ENCODE measurements around the gene BSN. TPM values are rescaled to one million over a fixed set of nuclear protein-coding genes. Genes with fewer than 3 reads are reported as not detected.

BSN gene
- total RNA-seq, 4 donors from 2014 or later = under 0.01 to 0.32 (median 0.27) TPM; not detected in 1

DNA sequence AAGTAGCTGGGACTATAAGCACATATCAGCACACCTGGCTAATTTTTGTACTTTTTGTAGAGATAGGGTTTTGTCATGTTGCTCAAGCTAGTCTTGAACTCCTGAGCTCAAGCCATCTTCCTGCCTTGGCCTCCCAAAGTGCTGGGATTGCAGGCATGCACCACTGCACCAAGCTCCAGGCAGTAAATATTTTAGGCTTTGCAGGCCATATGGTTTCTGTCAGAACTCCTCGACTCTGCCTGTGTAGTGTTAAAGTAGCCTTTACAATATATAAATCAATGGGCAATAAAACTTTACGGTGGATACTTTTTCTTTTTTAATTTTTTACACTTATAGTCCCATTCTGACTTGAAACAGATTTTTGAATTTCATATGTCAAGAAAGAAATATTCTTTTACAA is 42.6 kb upstream of the BSN start:
- Histone ChIP-seq H3K27me3 (no peaks in the 10 kb centered on the region), H3K36me3 (peaks cover 0 to 25% (median 9%) of the 10 kb centered on the region in 4 donors), H3K4me1 (peaks cover 0 to 9% (median 2%) of the 10 kb centered on the region in 4 donors), H3K9me3 (no peaks in the 10 kb centered on the region), H3K4me3 (no peak overlapping the region), H3K27ac (no peak overlapping the region)
- no peak for DNase-seq
- WGBS, 2 donors (ENCODE audit: low coverage in 1 of 2) = 40 to 64% methylated on average over 2 of the region's 2 CpGs
- intact Hi-C loops (cut with DNase I; ENCODE audit: low total_unique reads) = no loop called here
- in situ Hi-C loops (cut with MboI; ENCODE audit: low pct_ligation_motif_present in 1 of 4, low pct_unique_long_range_greater_than_20kb in 1 of 4, low sequenced_read_pairs in 3 of 4) = no loop called here
- TF ChIP-seq POLR2AphosphoS5 (IDR thresholded peaks at IDR 0.05) = peak; percentile 63 to 88 (median 80)
- no peak for TF ChIP-seq POLR2A (IDR thresholded peaks at IDR 0.05)
- TF ChIP-seq EP300 (IDR thresholded peaks at IDR 0.05; ENCODE audit: low read depth) = peak; percentile 66
- TF ChIP-seq, protein P1, sequence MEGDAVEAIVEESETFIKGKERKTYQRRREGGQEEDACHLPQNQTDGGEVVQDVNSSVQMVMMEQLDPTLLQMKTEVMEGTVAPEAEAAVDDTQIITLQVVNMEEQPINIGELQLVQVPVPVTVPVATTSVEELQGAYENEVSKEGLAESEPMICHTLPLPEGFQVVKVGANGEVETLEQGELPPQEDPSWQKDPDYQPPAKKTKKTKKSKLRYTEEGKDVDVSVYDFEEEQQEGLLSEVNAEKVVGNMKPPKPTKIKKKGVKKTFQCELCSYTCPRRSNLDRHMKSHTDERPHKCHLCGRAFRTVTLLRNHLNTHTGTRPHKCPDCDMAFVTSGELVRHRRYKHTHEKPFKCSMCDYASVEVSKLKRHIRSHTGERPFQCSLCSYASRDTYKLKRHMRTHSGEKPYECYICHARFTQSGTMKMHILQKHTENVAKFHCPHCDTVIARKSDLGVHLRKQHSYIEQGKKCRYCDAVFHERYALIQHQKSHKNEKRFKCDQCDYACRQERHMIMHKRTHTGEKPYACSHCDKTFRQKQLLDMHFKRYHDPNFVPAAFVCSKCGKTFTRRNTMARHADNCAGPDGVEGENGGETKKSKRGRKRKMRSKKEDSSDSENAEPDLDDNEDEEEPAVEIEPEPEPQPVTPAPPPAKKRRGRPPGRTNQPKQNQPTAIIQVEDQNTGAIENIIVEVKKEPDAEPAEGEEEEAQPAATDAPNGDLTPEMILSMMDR (IDR thresholded peaks at IDR 0.05) = no peak

DNA sequence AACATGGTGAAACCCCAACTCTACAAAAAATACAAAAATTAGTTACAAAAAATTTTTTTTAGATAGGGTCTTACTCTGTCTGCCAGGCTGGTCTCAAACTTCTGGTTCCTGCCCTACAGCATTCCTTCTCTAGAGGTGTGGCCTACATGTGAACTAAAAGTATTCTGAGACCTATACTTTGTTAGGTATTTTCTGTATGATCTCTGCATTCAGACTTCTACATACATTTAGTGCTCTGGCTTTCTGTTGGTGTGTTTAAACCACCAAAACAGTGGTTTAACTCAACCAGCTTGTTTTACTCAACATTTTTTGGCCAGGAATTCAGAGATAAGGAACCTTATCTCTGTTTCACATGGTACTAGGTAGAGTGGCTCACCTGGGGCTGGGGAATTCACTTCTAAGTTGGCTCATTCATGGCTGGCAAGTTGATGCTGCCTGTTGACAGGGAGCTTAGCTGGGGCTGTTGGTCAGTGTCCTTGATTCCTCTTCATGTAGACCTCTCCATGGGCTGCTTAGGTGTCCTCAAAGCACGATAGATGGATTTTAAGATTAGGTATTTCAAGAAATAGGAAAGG is 41.4 kb upstream of the BSN start:
- no peaks in the 10 kb centered on the region for H3K4me1 ChIP-seq
- TF ChIP-seq EP300 (IDR thresholded peaks at IDR 0.05; ENCODE audit: low read depth) = no peak
- TF ChIP-seq, protein P1 (IDR thresholded peaks at IDR 0.05) = no peak
- TF ChIP-seq POLR2AphosphoS5 (IDR thresholded peaks at IDR 0.05) = no peak
- H3K9me3 ChIP-seq = no peaks in the 10 kb centered on the region
- intact Hi-C loops (cut with DNase I; ENCODE audit: low total_unique reads) = no loop called here
- no peak overlapping the region for H3K4me3 ChIP-seq
- in situ Hi-C loops (cut with MboI; ENCODE audit: low pct_ligation_motif_present in 1 of 4, low pct_unique_long_range_greater_than_20kb in 1 of 4, low sequenced_read_pairs in 3 of 4) = no loop called here
- WGBS, 2 donors (ENCODE audit: low coverage in 1 of 2) = 100% methylated on average over 1 of the region's 1 CpG
- H3K36me3 ChIP-seq = peaks cover 0 to 25% (median 9%) of the 10 kb centered on the region in 4 donors
- no peaks in the 10 kb centered on the region for H3K27me3 ChIP-seq
- H3K27ac ChIP-seq = no peak overlapping the region
- DNase-seq = no peak

DNA sequence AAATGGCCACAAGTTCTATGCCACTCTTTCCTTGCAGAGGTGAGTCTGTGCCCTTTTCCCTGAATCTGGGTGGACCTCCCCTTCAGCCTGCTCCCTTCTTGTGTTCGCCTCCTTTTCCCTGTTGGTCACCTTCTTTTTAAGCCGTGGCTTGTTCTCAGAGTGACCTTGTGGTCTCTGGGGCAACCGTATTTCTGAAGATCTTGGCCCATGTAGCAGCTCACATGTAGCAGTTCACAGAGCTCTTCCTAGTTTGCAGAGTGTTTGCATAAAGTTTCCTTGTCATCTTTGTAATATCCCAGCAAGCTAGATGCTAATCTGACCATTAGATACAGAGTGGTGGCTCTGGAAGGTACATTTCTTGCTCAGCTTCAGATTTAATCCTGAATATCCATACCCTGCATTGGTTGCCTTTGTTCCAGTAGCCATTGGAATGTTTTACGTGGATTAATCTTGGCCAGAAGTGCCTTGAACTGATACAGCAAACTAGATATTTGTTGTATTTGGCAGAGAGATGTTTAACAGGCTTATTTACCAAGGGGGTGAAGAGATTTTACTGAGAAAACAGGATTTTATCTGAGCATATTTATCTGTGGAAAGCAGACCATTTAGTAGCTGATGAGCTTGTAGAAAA is 40.7 kb upstream of the BSN start:
- H3K27me3 ChIP-seq = no peaks in the 10 kb centered on the region
- H3K9me3 ChIP-seq = no peaks in the 10 kb centered on the region
- no peak overlapping the region for H3K27ac ChIP-seq
- TF ChIP-seq, protein P1 (IDR thresholded peaks at IDR 0.05) = no peak
- TF ChIP-seq EP300 (IDR thresholded peaks at IDR 0.05; ENCODE audit: low read depth) (no peak), POLR2AphosphoS5 (IDR thresholded peaks at IDR 0.05) (no peak), POLR2A (IDR thresholded peaks at IDR 0.05) (no peak)
- H3K36me3 ChIP-seq = peaks cover 0 to 25% (median 9%) of the 10 kb centered on the region in 4 donors
- in situ Hi-C loops (cut with MboI; ENCODE audit: low pct_ligation_motif_present in 1 of 4, low pct_unique_long_range_greater_than_20kb in 1 of 4, low sequenced_read_pairs in 3 of 4) = no loop called here
- DNase-seq = no peak
- WGBS, 2 donors (ENCODE audit: low coverage in 1 of 2) = 87 to 88% methylated on average over 2 to 4 of the region's 4 CpGs
- intact Hi-C loops (cut with DNase I; ENCODE audit: low total_unique reads) = no loop called here
- H3K4me3 ChIP-seq = no peak overlapping the region
- no peaks in the 10 kb centered on the region for H3K4me1 ChIP-seq

DNA sequence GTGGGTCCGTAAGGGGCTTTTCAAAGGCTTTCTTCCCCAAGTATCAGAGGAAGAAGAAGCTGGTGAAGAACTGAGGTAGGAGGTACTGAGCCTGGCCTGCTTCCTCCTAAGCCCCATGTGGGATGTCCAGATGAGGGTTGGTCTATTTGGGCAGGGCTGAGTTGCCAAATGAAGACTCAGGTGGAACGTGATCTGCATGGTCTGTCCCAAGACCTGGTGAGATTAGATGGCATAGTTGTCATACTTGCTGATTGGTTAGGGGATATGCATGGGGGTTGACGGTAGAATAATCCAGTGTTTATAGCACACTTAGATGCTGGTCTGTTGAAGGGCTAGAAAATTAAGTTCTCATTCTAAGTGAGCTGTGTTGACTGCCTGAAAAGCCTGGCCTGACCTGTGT is 36.3 kb upstream of the BSN start:
- intact Hi-C loops (cut with DNase I; ENCODE audit: low total_unique reads) (no loop called here), in situ Hi-C loops (cut with MboI; ENCODE audit: low pct_ligation_motif_present in 1 of 4, low pct_unique_long_range_greater_than_20kb in 1 of 4, low sequenced_read_pairs in 3 of 4) (no loop called here)
- Histone ChIP-seq H3K27me3 (no peaks in the 10 kb centered on the region), H3K36me3 (peaks cover 0 to 7% (median 0%) of the 10 kb centered on the region in 4 donors), H3K9me3 (no peaks in the 10 kb centered on the region), H3K4me3 (no peak overlapping the region), H3K27ac (no peak overlapping the region), H3K4me1 (no peaks in the 10 kb centered on the region)
- DNase-seq = no peak
- TF ChIP-seq EP300 (IDR thresholded peaks at IDR 0.05; ENCODE audit: low read depth) (no peak), POLR2AphosphoS5 (IDR thresholded peaks at IDR 0.05) (no peak), POLR2A (IDR thresholded peaks at IDR 0.05) (no peak)
- TF ChIP-seq, protein P1 (IDR thresholded peaks at IDR 0.05) = no peak
- 87% methylated on average over 3 of the region's 3 CpGs; no CpG with 5 or more reads in 1 of the 2 donors for WGBS, 2 donors (ENCODE audit: low coverage in 1 of 2)
